ENCODE measurements around the gene ROR1.

DNA sequence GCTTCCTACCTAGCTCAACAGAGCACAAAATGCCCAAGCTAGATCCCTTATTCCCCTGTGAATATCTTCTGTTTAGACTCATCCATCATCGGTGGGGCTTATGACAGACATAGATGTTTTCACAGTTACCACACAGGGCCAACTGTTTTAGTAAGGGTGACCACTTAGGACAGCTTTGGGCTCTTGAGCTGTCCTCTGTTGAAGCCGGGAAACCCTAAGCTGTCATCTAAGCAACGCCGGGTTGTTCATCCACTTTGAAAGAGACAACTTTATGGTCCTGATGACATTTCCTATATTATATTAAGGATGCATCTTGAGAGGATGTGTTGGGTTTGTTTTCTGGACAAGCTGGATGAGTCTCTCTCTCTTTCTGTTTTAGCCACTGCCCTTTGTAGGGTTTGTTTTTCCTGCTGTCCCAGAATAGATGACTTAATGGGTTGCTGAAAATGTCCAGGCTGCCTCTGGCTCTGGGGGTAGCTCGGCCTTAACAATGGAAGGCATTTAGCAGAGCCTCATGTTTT is 319.1 kb downstream of the ROR1 start:
- TF ChIP-seq, protein P1, sequence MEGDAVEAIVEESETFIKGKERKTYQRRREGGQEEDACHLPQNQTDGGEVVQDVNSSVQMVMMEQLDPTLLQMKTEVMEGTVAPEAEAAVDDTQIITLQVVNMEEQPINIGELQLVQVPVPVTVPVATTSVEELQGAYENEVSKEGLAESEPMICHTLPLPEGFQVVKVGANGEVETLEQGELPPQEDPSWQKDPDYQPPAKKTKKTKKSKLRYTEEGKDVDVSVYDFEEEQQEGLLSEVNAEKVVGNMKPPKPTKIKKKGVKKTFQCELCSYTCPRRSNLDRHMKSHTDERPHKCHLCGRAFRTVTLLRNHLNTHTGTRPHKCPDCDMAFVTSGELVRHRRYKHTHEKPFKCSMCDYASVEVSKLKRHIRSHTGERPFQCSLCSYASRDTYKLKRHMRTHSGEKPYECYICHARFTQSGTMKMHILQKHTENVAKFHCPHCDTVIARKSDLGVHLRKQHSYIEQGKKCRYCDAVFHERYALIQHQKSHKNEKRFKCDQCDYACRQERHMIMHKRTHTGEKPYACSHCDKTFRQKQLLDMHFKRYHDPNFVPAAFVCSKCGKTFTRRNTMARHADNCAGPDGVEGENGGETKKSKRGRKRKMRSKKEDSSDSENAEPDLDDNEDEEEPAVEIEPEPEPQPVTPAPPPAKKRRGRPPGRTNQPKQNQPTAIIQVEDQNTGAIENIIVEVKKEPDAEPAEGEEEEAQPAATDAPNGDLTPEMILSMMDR (IDR thresholded peaks at IDR 0.05; ENCODE audit: borderline replicate concordance, extremely low read depth, low read length, poor library complexity, severe bottlenecking) = no peak
- no peak for TF ChIP-seq EZH2 (IDR thresholded peaks at IDR 0.05; ENCODE audit: borderline replicate concordance, low read depth, low read length, severe bottlenecking)
